Measurements from ENCODE around the gene ZNF532.

ZNF532 gene

GRCh38 chr18:58962336-58962735 lies 97.7 kb downstream of the ZNF532 start:
- no peak for TF ChIP-seq CTCF (IDR thresholded peaks at IDR 0.05; ENCODE audit: control insufficient read depth, insufficient read depth, low read depth, low read length, missing control alignments)
- no peak for DNase-seq (ENCODE audit: low read depth)
- H3K4me3 ChIP-seq (ENCODE audit: control insufficient read depth, low read depth, low read length), result no peak overlapping the region

GRCh38 chr18:58965291-58966004 lies 100.8 kb downstream of the ZNF532 start:
- no peak for DNase-seq (ENCODE audit: low read depth)
- TF ChIP-seq CTCF (IDR thresholded peaks at IDR 0.05; ENCODE audit: control insufficient read depth, insufficient read depth, low read depth, low read length, missing control alignments), result no peak
- H3K4me3 ChIP-seq (ENCODE audit: control insufficient read depth, low read depth, low read length), result no peak overlapping the region

GRCh38 chr18:58966005-58966677 lies 101.5 kb downstream of the ZNF532 start:
- TF ChIP-seq CTCF (IDR thresholded peaks at IDR 0.05; ENCODE audit: control insufficient read depth, insufficient read depth, low read depth, low read length, missing control alignments), result no peak
- DNase-seq (ENCODE audit: low read depth), result no peak
- no peak overlapping the region for H3K4me3 ChIP-seq (ENCODE audit: control insufficient read depth, low read depth, low read length)

- DNase-seq (ENCODE audit: low read depth), result no peak
- no peak for TF ChIP-seq CTCF (IDR thresholded peaks at IDR 0.05; ENCODE audit: control insufficient read depth, insufficient read depth, low read depth, low read length, missing control alignments)
- H3K4me3 ChIP-seq (ENCODE audit: control insufficient read depth, low read depth, low read length), result no peak overlapping the region
Measured at GRCh38 chr18:58966704-58967103, 102.0 kb downstream of the ZNF532 start.

GRCh38 chr18:58967751-58968254 lies 103.1 kb downstream of the ZNF532 start:
- DNase-seq (ENCODE audit: low read depth), result no peak
- no peak for TF ChIP-seq CTCF (IDR thresholded peaks at IDR 0.05; ENCODE audit: control insufficient read depth, insufficient read depth, low read depth, low read length, missing control alignments)
- no peak overlapping the region for H3K4me3 ChIP-seq (ENCODE audit: control insufficient read depth, low read depth, low read length)

- DNase-seq (ENCODE audit: low read depth), result no peak
- TF ChIP-seq CTCF (IDR thresholded peaks at IDR 0.05; ENCODE audit: control insufficient read depth, insufficient read depth, low read depth, low read length, missing control alignments), result no peak
- no peak overlapping the region for H3K4me3 ChIP-seq (ENCODE audit: control insufficient read depth, low read depth, low read length)
Measured at GRCh38 chr18:58970943-58971790, 106.5 kb downstream of the ZNF532 start.

Data from AG09309 (cell line).